Measurements from ENCODE around the gene GSG1L.

Gene GSG1L

DNA sequence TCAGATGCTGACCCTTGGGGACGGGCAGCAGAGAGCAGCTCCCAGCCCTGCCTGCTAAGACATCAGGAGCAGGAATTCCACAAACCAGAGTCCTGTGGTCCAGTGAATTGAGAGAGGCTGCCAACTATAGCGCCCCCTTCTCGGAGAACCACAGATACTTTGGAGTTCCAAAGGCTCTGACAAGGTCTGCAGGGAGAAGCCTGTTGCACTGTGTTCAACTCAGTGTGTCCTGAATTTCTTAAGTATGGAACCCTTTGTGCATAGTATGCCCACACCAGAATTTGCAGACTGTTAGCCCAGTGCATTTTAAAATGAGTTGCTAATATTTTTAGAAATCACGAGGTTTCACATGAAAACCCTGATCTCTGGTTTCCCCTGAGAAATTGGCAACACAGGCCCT is 290.2 kb downstream of the GSG1L start:
- no peak for DNase-seq (ENCODE audit: low read depth)
- H3K4me3 ChIP-seq (ENCODE audit: low read length), result no peak overlapping the region
- TF ChIP-seq, protein P1, sequence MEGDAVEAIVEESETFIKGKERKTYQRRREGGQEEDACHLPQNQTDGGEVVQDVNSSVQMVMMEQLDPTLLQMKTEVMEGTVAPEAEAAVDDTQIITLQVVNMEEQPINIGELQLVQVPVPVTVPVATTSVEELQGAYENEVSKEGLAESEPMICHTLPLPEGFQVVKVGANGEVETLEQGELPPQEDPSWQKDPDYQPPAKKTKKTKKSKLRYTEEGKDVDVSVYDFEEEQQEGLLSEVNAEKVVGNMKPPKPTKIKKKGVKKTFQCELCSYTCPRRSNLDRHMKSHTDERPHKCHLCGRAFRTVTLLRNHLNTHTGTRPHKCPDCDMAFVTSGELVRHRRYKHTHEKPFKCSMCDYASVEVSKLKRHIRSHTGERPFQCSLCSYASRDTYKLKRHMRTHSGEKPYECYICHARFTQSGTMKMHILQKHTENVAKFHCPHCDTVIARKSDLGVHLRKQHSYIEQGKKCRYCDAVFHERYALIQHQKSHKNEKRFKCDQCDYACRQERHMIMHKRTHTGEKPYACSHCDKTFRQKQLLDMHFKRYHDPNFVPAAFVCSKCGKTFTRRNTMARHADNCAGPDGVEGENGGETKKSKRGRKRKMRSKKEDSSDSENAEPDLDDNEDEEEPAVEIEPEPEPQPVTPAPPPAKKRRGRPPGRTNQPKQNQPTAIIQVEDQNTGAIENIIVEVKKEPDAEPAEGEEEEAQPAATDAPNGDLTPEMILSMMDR (conservative IDR thresholded peaks at IDR 0.05; ENCODE audit: low read length), result no peak

DNA sequence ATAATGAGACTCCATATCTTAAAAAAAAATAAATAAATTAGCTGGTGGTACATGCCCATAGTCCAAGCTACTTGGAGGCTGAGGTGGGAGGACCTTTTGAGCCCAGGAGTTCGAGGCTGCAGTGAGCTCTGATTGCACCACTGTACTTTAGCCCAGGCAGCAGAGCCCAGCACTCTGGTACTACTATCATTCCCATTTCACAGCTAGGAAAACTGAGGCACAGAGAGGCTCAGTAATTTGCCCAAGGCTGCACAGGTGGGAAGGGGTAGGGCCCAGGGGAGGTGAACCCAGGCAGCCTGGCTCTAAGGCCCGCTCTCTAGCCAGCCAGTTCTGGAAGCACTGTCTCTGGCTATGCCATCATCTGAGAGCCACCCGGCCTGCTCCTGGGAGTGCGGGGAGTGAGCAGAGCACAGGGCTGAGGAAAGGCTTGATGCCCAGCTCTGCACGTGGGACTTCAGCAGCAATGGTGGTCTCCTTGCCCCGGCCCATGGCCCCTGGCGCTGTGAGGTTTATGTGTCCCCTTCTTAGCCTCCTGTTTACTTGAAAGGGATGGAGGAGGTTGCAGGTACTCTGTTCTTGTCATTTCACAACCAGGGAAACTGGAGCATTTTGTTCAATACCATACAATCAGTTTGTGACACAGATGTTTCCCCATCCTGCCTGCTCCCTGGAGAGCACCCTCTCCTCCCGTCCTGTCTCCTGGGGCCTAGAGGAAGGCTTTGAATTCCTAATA is 291.3 kb downstream of the GSG1L start:
- no peak for DNase-seq (ENCODE audit: low read depth)
- H3K4me3 ChIP-seq (ENCODE audit: low read length), result no peak overlapping the region
- TF ChIP-seq, protein P1 (conservative IDR thresholded peaks at IDR 0.05; ENCODE audit: low read length), result no peak

DNA sequence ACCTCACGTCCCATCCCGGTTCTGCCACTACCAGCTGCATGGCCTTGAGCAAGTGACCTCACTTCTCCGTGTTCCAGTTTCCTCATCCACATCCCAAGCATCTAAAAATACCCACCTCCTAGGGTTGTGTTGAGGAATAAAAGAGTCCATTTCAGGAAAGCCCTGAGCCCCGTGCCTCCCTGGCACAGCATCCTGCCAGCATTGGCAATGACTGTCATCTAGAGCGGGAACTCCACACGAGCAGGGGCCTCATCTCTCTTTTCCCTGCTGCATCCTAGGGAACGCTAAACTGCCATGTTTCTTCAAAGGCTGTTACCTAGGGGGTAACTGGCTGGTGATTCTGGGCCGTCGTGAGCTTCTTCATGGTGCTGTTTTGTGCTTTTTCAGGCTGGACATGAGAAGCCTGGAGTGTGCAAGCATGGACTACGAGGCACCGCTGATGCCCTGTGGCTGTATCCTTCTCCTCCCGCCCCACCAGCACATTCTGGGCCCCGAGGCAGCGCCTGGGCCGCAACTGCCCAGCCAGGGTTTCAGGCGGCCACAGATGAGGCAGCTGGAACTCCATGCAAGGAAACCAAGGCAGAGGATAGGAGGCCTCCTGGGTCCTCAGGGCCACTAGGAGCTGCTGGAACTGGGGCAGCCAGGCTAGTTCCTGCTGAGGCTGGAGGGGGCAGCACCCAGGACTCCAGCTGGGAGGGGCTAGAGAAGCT is 292.2 kb downstream of the GSG1L start:
- TF ChIP-seq, protein P1 (conservative IDR thresholded peaks at IDR 0.05; ENCODE audit: low read length), result no peak
- DNase-seq (ENCODE audit: low read depth), result no peak
- H3K4me3 ChIP-seq (ENCODE audit: low read length), result no peak overlapping the region

DNA sequence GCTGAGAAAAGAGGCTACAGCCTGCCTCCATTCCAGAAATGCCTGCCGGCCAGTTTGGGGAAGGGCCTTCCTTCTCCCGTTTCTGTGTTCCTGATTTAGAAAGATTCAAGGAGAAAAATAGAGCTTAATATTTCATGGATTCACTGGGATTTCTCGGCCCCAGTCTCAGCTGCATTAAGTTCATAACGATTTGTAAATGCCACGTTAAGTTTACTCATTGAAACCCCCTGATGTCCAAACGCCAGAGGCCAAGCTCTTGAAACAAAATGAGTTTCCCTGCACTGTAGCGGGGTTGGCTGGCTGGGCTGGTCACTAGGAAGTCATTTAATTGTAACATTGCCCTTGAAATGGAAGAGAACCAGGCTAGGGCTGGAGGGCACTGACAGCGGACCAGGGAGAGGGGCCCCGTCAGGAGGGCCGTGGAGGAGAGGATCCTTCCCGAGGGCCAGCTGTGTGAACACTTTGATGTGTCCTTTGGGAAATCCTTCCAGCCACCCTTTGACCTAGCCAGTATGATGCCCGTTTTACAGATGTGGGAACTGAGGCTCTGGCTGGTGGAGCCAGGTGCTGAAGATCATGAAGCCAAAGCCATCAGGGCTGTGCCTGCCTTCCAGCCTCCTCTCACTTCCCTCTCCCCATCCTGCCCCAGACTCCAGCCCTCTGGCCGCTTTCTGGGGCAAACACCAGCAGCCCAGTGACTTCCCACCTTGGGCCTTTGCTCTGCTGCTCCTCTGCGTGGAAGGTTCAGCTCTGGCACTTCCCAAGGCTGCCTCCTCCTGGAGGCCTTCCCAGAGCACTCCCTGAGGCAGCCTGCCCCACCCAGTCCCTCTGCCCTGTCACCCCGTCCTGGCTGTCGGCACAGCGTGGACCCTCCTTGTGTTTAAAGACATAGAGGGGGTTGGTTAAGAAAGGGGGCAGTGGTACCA is 293.0 kb downstream of the GSG1L start:
- H3K4me3 ChIP-seq (ENCODE audit: low read length), result no peak overlapping the region
- no peak for DNase-seq (ENCODE audit: low read depth)
- TF ChIP-seq, protein P1 (conservative IDR thresholded peaks at IDR 0.05; ENCODE audit: low read length), result no peak

DNA sequence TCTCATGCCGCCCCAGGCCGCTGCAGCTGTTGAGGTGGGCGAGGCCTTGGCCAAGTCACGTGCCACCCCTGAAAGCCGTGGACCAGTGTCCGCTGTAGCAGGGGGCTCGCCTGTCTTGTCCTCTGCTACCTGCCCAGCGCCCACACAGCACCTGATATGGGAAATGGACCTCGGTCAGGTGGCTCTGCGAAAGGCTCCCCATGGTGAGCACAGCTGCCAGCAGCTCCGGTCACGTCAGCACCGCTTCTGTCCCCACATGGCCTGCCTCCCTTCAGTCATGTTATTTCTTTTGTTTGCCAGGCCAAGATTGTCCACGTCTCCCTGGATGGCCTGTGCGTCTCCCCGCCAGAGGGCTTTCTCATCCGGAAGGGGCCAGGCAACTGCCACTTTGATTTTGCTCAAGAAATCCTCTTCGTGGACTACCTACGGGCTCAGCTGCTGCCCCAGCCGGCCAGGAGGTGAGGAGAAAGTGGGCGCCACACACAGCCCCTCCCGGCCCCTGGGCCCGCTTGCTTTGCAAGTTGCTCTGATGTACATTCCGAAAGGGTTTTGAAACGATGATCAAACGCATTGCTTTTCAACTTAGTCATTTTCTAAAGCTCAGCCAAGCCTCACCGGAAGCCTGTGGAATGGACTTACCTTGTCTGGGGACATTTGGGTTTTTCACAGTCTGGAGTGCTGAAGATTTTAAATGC is 293.8 kb downstream of the GSG1L start:
- DNase-seq (ENCODE audit: low read depth), result peak; percentile 56
- TF ChIP-seq, protein P1 (conservative IDR thresholded peaks at IDR 0.05; ENCODE audit: low read length), result no peak
- no peak overlapping the region for H3K4me3 ChIP-seq (ENCODE audit: low read length)

DNA sequence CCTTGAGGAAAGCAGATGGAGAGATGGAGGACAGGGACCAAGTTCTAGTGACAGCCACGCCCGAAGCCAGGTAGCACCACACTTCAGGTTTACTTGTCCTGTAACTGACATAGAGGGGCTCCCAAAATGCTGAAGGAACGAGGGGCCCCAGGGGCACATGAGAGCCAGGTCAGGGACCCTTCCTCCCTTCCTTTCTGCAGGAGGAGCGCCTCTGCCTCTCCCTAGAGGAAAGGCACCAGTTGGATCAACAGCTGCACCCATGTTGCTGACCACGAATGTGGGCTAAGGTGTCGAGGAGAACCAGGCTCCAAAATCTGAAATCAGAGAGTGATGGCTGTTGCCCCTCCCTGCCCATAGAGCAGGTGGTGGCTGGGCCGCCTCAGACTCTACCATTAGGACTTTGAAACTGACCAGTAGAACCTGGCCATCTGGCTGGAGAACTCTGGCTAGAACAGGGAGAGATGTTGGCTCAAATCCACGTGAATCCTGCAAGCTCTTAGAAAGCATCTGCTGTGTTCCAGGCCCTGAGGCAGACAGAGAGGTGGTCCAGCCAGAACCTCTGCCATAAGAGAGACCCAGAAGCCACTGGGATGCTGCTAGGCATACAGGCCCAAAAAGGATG is 294.8 kb downstream of the GSG1L start:
- TF ChIP-seq, protein P1 (conservative IDR thresholded peaks at IDR 0.05; ENCODE audit: low read length), result no peak
- H3K4me3 ChIP-seq (ENCODE audit: low read length), result no peak overlapping the region
- no peak for DNase-seq (ENCODE audit: low read depth)

Data from AG10803 (cell line).